Middle frontal gyrus (tissue), 1 donor: ENCODE measurements around the gene ZDHHC20.

ENCODE experiments used
- DNase-seq: peaks from one replicate; pipeline ENCODE4 v3.0.0-alpha.2; 2015; ENCODE audit warnings: low spot score; ENCODE audit errors: extremely low spot score

ZDHHC20 gene

GRCh38 chr13:21362741-21363140 is 96.4 kb downstream of the ZDHHC20 start:
- DNase-seq = no peak

- DNase-seq = no peak
These were observed 97.4 kb downstream of the ZDHHC20 start for GRCh38 chr13:21361706-21362105.

- no peak for DNase-seq
These were observed 98.0 kb downstream of the ZDHHC20 start for GRCh38 chr13:21361123-21361522.

GRCh38 chr13:21360463-21360862 is 98.6 kb downstream of the ZDHHC20 start:
- no peak for DNase-seq

GRCh38 chr13:21359855-21360254 is 99.2 kb downstream of the ZDHHC20 start:
- no peak for DNase-seq

GRCh38 chr13:21355304-21355703 is 103.8 kb downstream of the ZDHHC20 start:
- DNase-seq = no peak

- DNase-seq = no peak
These were observed 104.4 kb downstream of the ZDHHC20 start for GRCh38 chr13:21354721-21355120.

GRCh38 chr13:21348488-21349120 is 110.5 kb downstream of the ZDHHC20 start:
- DNase-seq = no peak

GRCh38 chr13:21347753-21348318 is 111.3 kb downstream of the ZDHHC20 start:
- no peak for DNase-seq

GRCh38 chr13:21344662-21345176 is 114.4 kb downstream of the ZDHHC20 start:
- DNase-seq = no peak

- DNase-seq = no peak
These were observed 115.4 kb downstream of the ZDHHC20 start for GRCh38 chr13:21343659-21344058.

GRCh38 chr13:21342699-21343442 is 116.2 kb downstream of the ZDHHC20 start:
- no peak for DNase-seq

- DNase-seq = no peak
These were observed 117.3 kb downstream of the ZDHHC20 start for GRCh38 chr13:21341637-21342422.

- no peak for DNase-seq
These were observed 120.3 kb downstream of the ZDHHC20 start for GRCh38 chr13:21338639-21339278.

GRCh38 chr13:21338156-21338555 is 120.9 kb downstream of the ZDHHC20 start:
- no peak for DNase-seq

- no peak for DNase-seq
These were observed 122.3 kb downstream of the ZDHHC20 start for GRCh38 chr13:21336609-21337349.

- DNase-seq = no peak
These were observed 125.9 kb downstream of the ZDHHC20 start for GRCh38 chr13:21333186-21333585.

GRCh38 chr13:21330126-21330861 is 128.8 kb downstream of the ZDHHC20 start:
- no peak for DNase-seq

GRCh38 chr13:21328836-21329477 is 130.1 kb downstream of the ZDHHC20 start:
- DNase-seq = no peak
